GM19240 (cell line): ENCODE measurements around the gene JAK3.
A peak's percentile ranks its signal among the peaks of the same experiment; 100 is the strongest.
"Not testable (repeated sequence)": the region's sequence is repeated elsewhere in the genome, so short reads cannot be mapped to it uniquely, and the experiment has no call there.

Source experiments
- DNase-seq: peaks from one replicate; pipeline ENCODE4 v3.0.0; 2011; ENCODE audit warnings: low spot score; ENCODE audit not compliant: insufficient read length

Gene JAK3

GRCh38 chr19:17847538-17848366 is at the start of gene JAK3:
JAK3 (minus strand) TSS chr19:17847982; CDS start chr19:17844417, 3,565 bp downstream.
- peak; percentile 91 for DNase-seq

- no peak for DNase-seq
Measured at GRCh38 chr19:17893766-17894165, 46.0 kb upstream of the JAK3 start.

DNA sequence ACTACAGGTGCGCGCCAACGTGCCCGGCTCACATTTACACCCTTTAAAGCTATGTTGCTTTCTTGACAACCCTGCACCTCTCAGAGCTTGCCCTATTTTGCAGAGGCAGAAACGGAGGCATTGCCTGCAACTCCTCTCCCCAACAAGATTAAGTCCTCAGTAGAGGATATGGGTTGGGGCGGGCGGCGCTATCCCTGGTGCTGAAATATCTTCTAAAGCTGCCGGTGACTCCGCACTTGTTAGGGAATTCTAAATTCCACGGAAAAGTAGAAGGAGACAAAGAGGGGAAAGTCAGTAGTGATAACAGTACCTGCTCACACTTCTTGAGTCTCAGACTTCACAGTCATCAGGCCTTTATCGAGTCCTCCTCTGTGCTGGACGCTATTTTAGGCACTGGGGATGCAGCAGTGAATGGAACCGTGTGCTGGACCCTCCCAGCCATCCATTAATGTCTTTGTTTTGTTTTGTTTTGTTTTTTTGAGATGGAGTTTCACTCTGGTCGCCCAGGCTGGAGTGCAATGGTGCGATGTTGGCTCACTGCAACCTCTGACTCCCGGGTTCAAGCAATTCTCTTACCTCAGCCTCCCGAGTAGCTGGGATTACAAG is 41.9 kb upstream of the JAK3 start:
- DNase-seq = no peak

- DNase-seq = no peak
Measured at GRCh38 chr19:17888260-17888659, 40.5 kb upstream of the JAK3 start.

DNA sequence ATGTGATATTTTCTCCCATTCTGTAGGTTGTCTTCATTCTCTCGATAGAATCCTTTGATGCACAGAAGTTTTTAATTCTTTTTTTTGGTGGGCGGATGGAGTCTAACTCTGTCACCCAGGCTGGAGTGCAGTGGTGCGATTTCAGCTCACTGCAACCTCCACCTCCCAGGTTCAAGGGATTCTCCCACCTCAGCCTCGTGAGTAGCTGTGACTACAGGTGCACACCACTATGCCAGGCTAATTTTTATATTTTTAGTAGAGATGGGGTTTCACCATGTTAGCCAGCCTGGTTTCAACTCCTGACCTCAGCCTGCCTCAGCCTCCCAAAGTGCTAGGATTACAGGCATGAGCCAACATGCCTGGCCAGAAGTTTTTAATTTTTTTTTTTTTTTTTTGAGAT is 39.4 kb upstream of the JAK3 start:
- not testable (repeated sequence) for DNase-seq

- DNase-seq = no peak
Measured at GRCh38 chr19:17886515-17886914, 38.7 kb upstream of the JAK3 start.

DNA sequence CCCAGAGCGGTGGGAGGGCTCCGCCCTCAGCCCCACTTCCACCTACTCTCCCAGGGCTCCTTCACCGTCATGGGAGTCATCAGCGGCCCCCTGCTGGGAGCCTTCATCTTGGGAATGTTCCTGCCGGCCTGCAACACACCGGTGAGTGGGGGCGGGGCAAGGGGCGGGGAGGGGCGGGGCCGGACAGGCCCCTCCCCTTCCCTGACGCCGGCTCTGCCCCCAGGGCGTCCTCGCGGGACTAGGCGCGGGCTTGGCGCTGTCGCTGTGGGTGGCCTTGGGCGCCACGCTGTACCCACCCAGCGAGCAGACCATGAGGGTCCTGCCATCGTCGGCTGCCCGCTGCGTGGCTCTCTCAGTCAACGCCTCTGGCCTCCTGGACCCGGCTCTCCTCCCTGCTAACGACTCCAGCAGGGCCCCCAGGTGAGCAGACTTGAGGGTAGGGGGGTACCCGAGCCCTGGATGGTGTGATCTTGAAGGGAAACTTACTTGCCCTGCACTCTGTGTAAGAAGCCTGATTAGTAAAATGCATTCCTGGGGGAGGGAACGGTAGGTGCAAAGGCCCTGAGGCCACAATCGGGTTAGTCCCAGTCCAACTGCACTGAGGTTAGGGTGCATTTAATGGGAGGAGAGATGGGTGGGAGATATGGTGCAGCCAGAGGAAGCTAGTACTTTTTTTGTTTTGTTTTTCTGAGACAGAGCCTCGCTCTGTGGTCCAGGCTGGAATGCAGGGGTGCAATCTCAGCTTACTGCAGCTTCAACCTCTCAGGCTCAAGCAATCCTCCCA is 36.0 kb upstream of the JAK3 start:
- no peak for DNase-seq

GRCh38 chr19:17881701-17882100 is 33.9 kb upstream of the JAK3 start:
- DNase-seq = no peak

DNA sequence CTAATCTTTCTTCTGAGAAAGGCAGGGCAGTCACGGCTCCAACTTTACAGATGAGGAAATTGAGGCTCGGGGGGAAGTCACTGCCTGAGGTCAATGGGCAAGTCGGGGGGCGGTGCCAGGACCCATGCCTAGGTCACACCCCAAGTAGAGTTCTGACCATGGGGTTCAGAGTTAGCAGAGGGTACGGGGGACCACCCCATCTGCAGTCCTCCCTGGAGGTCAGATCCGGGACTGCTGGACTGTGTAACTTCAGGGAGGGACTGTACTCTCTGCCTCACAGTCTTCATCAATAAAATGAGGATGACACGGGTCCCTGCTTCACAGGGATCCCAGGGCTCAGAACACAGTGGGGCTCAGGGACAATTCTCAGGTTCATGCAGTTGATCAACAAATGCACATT is 31.7 kb upstream of the JAK3 start:
- no peak for DNase-seq

DNA sequence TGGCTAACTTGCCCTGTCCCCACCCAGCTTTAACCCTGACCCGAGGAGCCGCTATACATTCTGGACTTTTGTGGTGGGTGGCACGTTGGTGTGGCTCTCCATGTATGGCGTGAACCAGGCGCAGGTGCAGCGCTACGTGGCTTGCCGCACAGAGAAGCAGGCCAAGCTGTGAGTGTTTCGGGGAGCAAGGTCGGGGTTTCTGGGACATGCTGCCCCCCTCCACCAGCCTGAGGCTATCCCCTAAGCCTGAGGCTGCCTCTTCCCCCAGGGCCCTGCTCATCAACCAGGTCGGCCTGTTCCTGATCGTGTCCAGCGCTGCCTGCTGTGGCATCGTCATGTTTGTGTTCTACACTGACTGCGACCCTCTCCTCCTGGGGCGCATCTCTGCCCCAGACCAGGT is 29.9 kb upstream of the JAK3 start:
- no peak for DNase-seq

DNA sequence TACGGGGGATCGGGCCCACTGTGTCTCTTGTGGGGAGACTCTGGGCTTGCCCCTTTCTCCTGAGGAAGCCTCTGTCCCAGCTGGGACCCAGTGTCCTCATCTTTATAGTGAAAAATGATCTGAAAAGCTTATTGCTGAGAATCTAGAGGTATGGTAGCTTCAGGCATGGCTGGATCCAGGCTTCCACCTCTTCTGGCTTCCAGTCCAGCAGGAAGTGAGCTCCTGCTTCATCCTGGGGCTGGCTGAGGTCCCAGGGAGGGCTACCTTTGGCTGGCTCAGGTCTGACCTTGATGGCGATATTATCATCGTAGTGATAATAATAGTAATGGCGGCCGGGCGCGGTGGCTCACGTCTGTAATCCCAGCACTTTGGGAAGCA is 27.0 kb upstream of the JAK3 start:
- no peak for DNase-seq

- DNase-seq = peak; percentile 56
Measured at GRCh38 chr19:17873786-17874757, 26.3 kb upstream of the JAK3 start.

DNA sequence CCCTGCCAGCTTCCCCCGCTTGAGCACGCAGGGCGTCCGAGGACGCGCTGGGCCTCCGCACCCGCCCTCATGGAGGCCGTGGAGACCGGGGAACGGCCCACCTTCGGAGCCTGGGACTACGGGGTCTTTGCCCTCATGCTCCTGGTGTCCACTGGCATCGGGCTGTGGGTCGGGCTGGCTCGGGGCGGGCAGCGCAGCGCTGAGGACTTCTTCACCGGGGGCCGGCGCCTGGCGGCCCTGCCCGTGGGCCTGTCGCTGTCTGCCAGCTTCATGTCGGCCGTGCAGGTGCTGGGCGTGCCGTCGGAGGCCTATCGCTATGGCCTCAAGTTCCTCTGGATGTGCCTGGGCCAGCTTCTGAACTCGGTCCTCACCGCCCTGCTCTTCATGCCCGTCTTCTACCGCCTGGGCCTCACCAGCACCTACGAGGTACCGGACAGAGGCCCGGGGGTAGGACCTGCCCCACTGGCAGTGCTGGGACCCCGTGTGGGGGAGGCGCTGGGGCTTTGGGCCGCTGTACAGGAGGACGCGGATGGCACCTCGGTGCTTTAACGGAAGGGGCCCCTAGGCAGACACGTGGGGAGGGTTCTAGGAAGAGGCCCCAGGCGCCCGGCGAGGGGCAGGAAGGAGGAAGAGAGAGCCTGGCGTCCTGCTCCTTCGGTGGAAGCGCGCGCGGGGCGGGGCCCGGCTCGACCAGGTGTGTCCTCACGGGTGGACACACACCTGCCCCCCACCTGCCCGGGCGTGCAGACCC is 24.6 kb upstream of the JAK3 start:
- DNase-seq = no peak

DNA sequence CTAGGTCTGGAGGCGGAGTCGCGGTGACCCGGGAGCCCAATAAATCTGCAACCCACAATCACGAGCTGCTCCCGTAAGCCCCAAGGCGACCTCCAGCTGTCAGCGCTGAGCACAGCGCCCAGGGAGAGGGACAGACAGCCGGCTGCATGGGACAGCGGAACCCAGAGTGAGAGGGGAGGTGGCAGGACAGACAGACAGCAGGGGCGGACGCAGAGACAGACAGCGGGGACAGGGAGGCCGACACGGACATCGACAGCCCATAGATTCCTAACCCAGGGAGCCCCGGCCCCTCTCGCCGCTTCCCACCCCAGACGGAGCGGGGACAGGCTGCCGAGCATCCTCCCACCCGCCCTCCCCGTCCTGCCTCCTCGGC is 24.1 kb upstream of the JAK3 start, which contains the start of gene SLC5A5:
TSS of gene SLC5A5 (plus strand) at position 68 of the 373 bp plus-strand sequence. CDS start 375 bp downstream, outside the sequence.
- DNase-seq = no peak

GRCh38 chr19:17871032-17871877 is 23.5 kb upstream of the JAK3 start:
- no peak for DNase-seq

DNA sequence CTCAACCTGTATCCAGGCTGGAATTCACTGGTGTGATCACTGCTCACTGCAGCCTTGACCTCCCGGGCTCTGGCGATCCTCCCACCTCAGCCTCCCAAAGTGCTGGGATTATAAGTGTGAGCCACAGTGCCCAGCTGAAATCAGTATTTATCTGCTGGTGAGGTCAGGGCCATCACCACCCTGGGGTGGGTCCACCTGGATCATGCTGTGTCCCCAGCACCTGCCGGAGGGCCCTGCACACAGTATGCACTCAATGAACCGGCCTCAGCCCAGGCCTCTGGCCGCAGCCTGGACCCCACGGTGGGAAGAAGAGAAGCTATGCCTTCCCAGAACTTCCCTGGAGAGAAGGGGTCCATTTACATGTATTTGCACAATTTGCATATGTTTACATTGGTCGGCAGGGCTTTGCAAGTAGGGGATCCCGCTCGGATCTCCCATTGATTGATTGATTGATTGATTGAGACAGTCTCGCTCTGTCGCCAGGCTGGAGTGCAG is 21.4 kb upstream of the JAK3 start:
- no peak for DNase-seq

DNA sequence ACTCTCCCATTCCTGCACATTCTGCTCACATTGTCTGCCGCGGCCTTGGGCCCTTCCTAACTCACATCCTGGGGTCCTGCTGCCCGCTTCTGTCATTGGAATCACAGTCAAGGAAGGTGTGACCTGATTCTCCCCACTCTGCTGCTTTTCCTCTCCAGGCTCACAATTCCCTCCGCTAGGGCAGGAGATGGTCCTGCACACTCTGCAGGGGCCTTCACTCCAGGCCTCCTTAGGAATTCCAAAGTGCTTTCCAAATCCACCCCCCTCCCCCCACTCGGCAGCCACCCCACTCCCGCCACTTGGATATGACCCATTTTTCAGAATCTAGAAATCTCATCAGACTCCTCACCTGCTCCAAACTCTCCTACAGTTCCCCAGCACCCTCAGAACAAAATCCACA is 20.9 kb upstream of the JAK3 start:
- DNase-seq = no peak

DNA sequence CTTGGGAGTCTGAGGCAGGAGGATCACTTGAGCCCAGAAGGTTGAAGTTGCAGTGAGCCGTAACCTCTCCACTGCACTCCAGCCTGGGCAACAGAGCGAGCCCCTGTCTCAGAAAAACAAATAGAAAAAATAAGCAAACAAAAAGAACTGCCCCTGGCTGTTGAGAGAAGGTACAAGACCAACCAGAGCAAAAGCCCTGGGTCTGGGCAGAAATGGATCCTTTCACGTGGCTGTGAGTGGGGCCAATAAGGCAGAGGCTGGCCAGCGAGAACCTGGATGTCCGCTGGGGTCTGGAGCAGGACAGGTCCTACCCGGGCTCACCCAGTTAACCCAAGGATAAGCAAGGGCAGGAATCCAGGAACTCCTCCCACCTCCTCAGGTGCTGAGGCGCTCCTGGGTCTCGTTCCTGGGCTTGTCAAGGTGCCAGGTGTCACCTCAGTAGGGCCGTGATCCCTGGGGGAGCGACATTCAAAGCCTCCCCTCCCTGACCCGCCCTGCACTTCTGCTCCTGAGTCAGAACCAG is 19.2 kb upstream of the JAK3 start:
- DNase-seq = no peak
